ENCODE results near the gene HDAC9.
"Not testable (repeated sequence)": the region's sequence is repeated elsewhere in the genome, so short reads cannot be mapped to it uniquely, and the experiment has no call there.

The HDAC9 gene

GRCh38 chr7:19023477-19023876, 527.9 kb downstream of the HDAC9 start:
- H3K4me3 ChIP-seq (ENCODE audit: insufficient read depth, low read depth, low read length, poor library complexity, severe bottlenecking): no peak overlapping the region
- no peaks in the 10 kb centered on the region for H3K27me3 ChIP-seq (replicated peaks; ENCODE audit: control insufficient read depth, insufficient read depth, low read length, poor library complexity, severe bottlenecking)
- no peaks in the 10 kb centered on the region for H3K9me3 ChIP-seq (ENCODE audit: control insufficient read depth, low read length)
- no peaks in the 10 kb centered on the region for H3K4me1 ChIP-seq (ENCODE audit: control insufficient read depth, insufficient read depth, low read length, poor library complexity, severe bottlenecking)
- no peak overlapping the region for H3K27ac ChIP-seq (ENCODE audit: insufficient read depth, low read length, poor library complexity, severe bottlenecking)
- DNase-seq: no peak
- H3K36me3 ChIP-seq (ENCODE audit: control insufficient read depth, insufficient read depth, low read length): no peaks in the 10 kb centered on the region

- Histone ChIP-seq H3K27ac (ENCODE audit: insufficient read depth, low read length, poor library complexity, severe bottlenecking) (no peak overlapping the region), H3K4me3 (ENCODE audit: insufficient read depth, low read depth, low read length, poor library complexity, severe bottlenecking) (no peak overlapping the region), H3K4me1 (ENCODE audit: control insufficient read depth, insufficient read depth, low read length, poor library complexity, severe bottlenecking) (no peaks in the 10 kb centered on the region), H3K36me3 (ENCODE audit: control insufficient read depth, insufficient read depth, low read length) (no peaks in the 10 kb centered on the region), H3K27me3 (replicated peaks; ENCODE audit: control insufficient read depth, insufficient read depth, low read length, poor library complexity, severe bottlenecking) (no peaks in the 10 kb centered on the region), H3K9me3 (ENCODE audit: control insufficient read depth, low read length) (no peaks in the 10 kb centered on the region)
- DNase-seq: no peak
Measured at GRCh38 chr7:19024261-19024660, 528.7 kb downstream of the HDAC9 start.

DNA sequence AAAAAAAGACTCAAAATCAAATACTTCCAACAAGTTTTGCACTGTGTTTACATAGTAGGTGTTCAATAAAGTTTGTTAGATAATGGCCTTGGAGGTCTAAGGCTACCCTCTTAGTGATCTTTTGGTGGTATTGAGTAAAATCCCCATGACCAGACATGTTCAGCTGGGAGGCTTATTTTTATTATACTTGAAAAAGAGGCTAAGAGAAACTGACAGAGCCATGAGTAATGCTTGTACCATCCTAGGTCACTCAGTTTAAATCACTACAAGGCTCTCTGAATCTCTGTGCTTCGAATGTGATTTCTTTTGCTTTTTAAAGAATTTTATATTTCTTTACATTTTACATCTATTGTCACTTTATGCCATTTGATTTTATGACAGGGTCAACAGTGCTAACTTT, 531.3 kb downstream of the HDAC9 start:
- H3K27ac ChIP-seq (ENCODE audit: insufficient read depth, low read length, poor library complexity, severe bottlenecking): no peak overlapping the region
- H3K9me3 ChIP-seq (ENCODE audit: control insufficient read depth, low read length): no peaks in the 10 kb centered on the region
- no peaks in the 10 kb centered on the region for H3K27me3 ChIP-seq (replicated peaks; ENCODE audit: control insufficient read depth, insufficient read depth, low read length, poor library complexity, severe bottlenecking)
- H3K4me3 ChIP-seq (ENCODE audit: insufficient read depth, low read depth, low read length, poor library complexity, severe bottlenecking): no peak overlapping the region
- no peaks in the 10 kb centered on the region for H3K4me1 ChIP-seq (ENCODE audit: control insufficient read depth, insufficient read depth, low read length, poor library complexity, severe bottlenecking)
- no peak for DNase-seq
- H3K36me3 ChIP-seq (ENCODE audit: control insufficient read depth, insufficient read depth, low read length): no peaks in the 10 kb centered on the region

GRCh38 chr7:19030281-19030680, 534.7 kb downstream of the HDAC9 start:
- Histone ChIP-seq H3K36me3 (ENCODE audit: control insufficient read depth, insufficient read depth, low read length) (no peaks in the 10 kb centered on the region), H3K9me3 (ENCODE audit: control insufficient read depth, low read length) (no peaks in the 10 kb centered on the region), H3K4me3 (ENCODE audit: insufficient read depth, low read depth, low read length, poor library complexity, severe bottlenecking) (no peak overlapping the region), H3K4me1 (ENCODE audit: control insufficient read depth, insufficient read depth, low read length, poor library complexity, severe bottlenecking) (no peaks in the 10 kb centered on the region), H3K27me3 (replicated peaks; ENCODE audit: control insufficient read depth, insufficient read depth, low read length, poor library complexity, severe bottlenecking) (no peaks in the 10 kb centered on the region), H3K27ac (ENCODE audit: insufficient read depth, low read length, poor library complexity, severe bottlenecking) (no peak overlapping the region)
- DNase-seq: no peak

DNA sequence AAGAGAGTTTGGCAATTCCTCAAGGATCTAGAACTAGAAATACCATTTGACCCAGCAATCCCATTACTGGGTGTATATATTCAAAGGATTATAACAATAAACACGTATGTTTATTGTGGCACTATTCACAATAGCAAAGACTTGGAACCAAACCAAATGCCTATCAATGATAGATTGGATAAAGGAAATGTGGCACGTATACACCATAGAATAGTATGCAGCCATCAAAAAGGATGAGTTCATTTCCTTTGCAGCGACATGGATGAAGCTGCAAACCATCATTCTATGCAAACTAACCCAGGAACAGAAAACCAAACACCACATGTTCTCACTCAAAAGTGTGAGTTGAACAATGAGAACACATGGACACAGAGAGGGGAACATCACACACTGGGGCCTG, 537.4 kb downstream of the HDAC9 start:
- not testable (repeated sequence) for DNase-seq; H3K27me3 ChIP-seq (replicated peaks; ENCODE audit: control insufficient read depth, insufficient read depth, low read length, poor library complexity, severe bottlenecking); H3K4me1 ChIP-seq (ENCODE audit: control insufficient read depth, insufficient read depth, low read length, poor library complexity, severe bottlenecking); H3K4me3 ChIP-seq (ENCODE audit: insufficient read depth, low read depth, low read length, poor library complexity, severe bottlenecking); H3K27ac ChIP-seq (ENCODE audit: insufficient read depth, low read length, poor library complexity, severe bottlenecking); H3K9me3 ChIP-seq (ENCODE audit: control insufficient read depth, low read length); H3K36me3 ChIP-seq (ENCODE audit: control insufficient read depth, insufficient read depth, low read length)

GRCh38 chr7:19051767-19052375, 556.3 kb downstream of the HDAC9 start:
- no peak overlapping the region for H3K4me3 ChIP-seq (ENCODE audit: insufficient read depth, low read depth, low read length, poor library complexity, severe bottlenecking)
- DNase-seq: peak in 1 of 3 donors; percentile 6
- H3K27me3 ChIP-seq (replicated peaks; ENCODE audit: control insufficient read depth, insufficient read depth, low read length, poor library complexity, severe bottlenecking): no peaks in the 10 kb centered on the region
- H3K4me1 ChIP-seq (ENCODE audit: control insufficient read depth, insufficient read depth, low read length, poor library complexity, severe bottlenecking): no peaks in the 10 kb centered on the region
- no peaks in the 10 kb centered on the region for H3K36me3 ChIP-seq (ENCODE audit: control insufficient read depth, insufficient read depth, low read length)
- H3K9me3 ChIP-seq (ENCODE audit: control insufficient read depth, low read length): no peaks in the 10 kb centered on the region
- H3K27ac ChIP-seq (ENCODE audit: insufficient read depth, low read length, poor library complexity, severe bottlenecking): no peak overlapping the region
